ENCODE results near the gene EDIL3.
A peak's percentile ranks its signal among the peaks of the same experiment; 100 is the strongest.

- peak in 5 of 6 experiments; percentile 45 to 69 (median 53) for TF ChIP-seq CTCF (IDR thresholded peaks at IDR 0.05)
- no peak for TF ChIP-seq POLR2A (IDR thresholded peaks at IDR 0.05)
Observed at GRCh38 chr5:84274585-84275468, 109.9 kb downstream of the EDIL3 start.

Data from esophagus squamous epithelium (tissue), 4 donors.